ENCODE results near the gene AP2A2.

- TF ChIP-seq EZH2 (IDR thresholded peaks at IDR 0.05) (no peak), POLR2AphosphoS5 (IDR thresholded peaks at IDR 0.05; ENCODE audit: borderline replicate concordance, low read depth, low read length) (no peak), FOXP2 (optimal IDR thresholded peaks at IDR 0.05; ENCODE audit: control extremely low read depth, extremely low read length, insufficient read depth) (no peak)
Observed at GRCh38 chr11:1051356-1052132, 125.9 kb downstream of the AP2A2 start.

Measured in SK-N-MC (cell line).